Heart left ventricle (tissue), 13 donors: ENCODE results near the gene CBFA2T2.

Experiments used
- POLR2A ChIP-seq, 2 donors: fragments of 450-650 bp; IDR thresholded peaks; one replicate each; pipeline ENCODE4 v1.6.1; 2017; ENCODE audit warnings: antibody characterized with exemption in 2 of 2, mild to moderate bottlenecking in 2 of 2, moderate library complexity in 2 of 2
- TF ChIP-seq, protein P1 (sequence below), 12 donors: fragments of 200-600 bp; sonication (generic) in 4 of 12; IDR thresholded peaks; one replicate each; pipeline versions ENCODE4 v1.5.0 to v1.8.0; 2018 to 2022; ENCODE audit warnings: antibody characterized with exemption in 12 of 12, mild to moderate bottlenecking in 5 of 12
- donor health status: ischemic (EF 13 %, LVEDD 7.1; RV severe dilation, severe dysfunction).
- donor health status: DM: no; HTN: yes; CAD: no.
- donor health status: DM: no; HTN: no; CAD: no.
- donor health status: ischemic (EF 25% LVEDD 6.9; RV normal size, moderate dysfunction).
- donor health status: ischemic (EF 25% LVEDD 5.7; RV mildly dilated, moderate dysfunction).
- donor health status: ischemic (EF 35%, LVEDD 5.7; RV mildly dilated, moderate dysfunction).
- donor health status: nonischemic (EF 11% LVEDD 7.7; RV severe dilation, severe dysfunction).
- donor health status: DM: yes; HTN: yes; CAD: no.
- donor health status: PGD.
- donor health status: ischemic (EF 29% LVEDD 5.4; RV normal size, mild dysfunction).
- donor health status: nonischemic (EF 23%, LVEDD 6.1; RV moderate dilation, normal function).

DNA sequence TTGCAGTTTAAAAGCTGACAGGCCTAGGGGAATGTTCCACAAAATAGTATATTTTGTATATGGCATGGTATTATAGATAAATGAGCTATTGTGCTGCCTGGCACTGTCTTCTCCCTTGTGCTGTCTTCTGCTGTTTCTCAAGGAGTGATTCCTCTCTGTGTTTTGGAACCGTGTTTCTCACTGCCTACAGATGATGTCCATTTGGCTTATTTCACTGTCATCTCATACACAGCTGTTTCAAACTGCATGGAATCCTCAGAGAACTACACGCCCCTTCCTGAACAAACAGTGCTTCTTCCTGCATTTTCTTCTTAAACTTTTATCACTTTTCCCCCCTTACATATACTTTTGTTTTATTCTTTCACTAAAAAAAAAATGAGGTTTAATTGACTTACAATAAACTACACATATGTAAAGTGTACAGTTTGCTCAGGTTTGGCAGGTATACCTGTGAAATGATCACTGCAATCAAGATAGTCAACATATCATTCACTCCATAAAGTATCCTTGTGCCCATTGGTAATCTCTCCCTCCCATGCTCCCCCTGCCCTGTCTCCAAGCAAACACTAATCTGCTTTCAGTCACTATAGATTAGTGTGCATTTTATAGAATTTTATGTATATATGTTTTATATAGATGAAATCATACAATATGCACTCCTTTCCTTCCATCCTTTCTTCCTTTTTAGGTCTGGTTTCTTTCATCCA is 43.0 kb downstream of the CBFA2T2 start:
- TF ChIP-seq, protein P1, sequence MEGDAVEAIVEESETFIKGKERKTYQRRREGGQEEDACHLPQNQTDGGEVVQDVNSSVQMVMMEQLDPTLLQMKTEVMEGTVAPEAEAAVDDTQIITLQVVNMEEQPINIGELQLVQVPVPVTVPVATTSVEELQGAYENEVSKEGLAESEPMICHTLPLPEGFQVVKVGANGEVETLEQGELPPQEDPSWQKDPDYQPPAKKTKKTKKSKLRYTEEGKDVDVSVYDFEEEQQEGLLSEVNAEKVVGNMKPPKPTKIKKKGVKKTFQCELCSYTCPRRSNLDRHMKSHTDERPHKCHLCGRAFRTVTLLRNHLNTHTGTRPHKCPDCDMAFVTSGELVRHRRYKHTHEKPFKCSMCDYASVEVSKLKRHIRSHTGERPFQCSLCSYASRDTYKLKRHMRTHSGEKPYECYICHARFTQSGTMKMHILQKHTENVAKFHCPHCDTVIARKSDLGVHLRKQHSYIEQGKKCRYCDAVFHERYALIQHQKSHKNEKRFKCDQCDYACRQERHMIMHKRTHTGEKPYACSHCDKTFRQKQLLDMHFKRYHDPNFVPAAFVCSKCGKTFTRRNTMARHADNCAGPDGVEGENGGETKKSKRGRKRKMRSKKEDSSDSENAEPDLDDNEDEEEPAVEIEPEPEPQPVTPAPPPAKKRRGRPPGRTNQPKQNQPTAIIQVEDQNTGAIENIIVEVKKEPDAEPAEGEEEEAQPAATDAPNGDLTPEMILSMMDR (IDR thresholded peaks at IDR 0.05): no peak
- TF ChIP-seq POLR2A (IDR thresholded peaks at IDR 0.05): no peak
